OCI-LY1 (cell line): ENCODE measurements around the gene RNASE8.

Experiments
- EZH2 ChIP-seq: fragments of 200-600 bp; sonication (generic), shearing (Covaris generic); IDR thresholded peaks from 2 replicates; pipeline ENCODE4 v1.8.0; 2017; ENCODE audit warnings: borderline replicate concordance, mixed run types, mild to moderate bottlenecking, antibody characterized with exemption, low read length, moderate library complexity, mixed read lengths
- TF ChIP-seq, protein P1 (sequence below): fragments of 200-600 bp; sonication (generic), shearing (Covaris generic); IDR thresholded peaks from 2 replicates; pipeline ENCODE4 v1.5.1; 2017; ENCODE audit warnings: mild to moderate bottlenecking, antibody characterized with exemption, low read length, moderate library complexity, mixed read lengths

DNA sequence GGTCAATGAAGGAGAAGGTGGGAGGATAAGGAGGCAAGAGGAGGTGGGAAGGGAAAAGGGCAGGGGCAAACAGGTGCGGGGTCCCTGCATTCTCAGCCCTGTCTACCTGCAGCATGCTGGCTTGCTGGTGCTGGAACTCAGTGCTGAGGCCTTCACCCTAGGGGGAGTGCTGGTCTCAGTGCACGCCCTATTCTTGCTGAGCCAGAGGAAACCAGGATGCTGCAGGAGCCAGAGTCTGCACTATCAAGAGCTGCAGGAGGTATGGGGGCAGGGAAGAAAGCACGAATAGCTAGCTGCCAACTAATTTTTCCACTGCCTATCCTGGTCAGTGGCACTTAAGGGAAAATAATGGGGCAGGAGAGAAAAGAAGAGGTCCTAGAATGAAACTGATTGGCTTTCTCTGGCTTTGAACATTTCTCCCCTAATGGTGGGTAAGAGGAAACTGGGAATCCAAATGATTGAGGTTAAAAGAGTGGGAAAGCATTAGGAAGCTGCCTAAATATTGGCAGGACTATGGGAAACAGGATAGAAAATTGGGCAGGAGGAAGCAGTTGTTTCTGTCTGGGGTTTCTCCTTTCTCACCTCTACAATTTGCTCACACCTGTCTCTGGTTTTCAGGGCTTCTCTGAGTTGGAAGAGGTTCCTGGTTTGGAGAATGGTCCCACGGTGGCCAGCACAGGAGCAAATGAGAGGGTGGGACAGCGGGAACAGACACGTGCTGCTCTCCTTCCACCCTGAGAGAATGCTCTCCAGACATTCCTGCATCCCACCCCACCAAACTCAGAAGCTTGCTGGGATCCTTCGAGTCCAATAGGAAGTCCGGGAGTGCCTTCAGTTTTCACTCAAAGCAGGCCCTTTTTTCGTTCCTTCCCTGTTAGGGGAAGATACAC, 45.1 kb downstream of the RNASE8 start:
- TF ChIP-seq, protein P1, sequence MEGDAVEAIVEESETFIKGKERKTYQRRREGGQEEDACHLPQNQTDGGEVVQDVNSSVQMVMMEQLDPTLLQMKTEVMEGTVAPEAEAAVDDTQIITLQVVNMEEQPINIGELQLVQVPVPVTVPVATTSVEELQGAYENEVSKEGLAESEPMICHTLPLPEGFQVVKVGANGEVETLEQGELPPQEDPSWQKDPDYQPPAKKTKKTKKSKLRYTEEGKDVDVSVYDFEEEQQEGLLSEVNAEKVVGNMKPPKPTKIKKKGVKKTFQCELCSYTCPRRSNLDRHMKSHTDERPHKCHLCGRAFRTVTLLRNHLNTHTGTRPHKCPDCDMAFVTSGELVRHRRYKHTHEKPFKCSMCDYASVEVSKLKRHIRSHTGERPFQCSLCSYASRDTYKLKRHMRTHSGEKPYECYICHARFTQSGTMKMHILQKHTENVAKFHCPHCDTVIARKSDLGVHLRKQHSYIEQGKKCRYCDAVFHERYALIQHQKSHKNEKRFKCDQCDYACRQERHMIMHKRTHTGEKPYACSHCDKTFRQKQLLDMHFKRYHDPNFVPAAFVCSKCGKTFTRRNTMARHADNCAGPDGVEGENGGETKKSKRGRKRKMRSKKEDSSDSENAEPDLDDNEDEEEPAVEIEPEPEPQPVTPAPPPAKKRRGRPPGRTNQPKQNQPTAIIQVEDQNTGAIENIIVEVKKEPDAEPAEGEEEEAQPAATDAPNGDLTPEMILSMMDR: no peak
- no peak for TF ChIP-seq EZH2
